GM12873 (cell line): ENCODE results near the gene TRPM5.

Source experiments
- TF ChIP-seq, protein P1 (sequence below): IDR thresholded peaks from 2 replicates; pipeline ENCODE4 v1.5.1; 2012; ENCODE audit warnings: low read depth, mild to moderate bottlenecking, moderate library complexity, low read length, control low read depth; ENCODE audit not compliant: insufficient read depth; ENCODE audit errors: missing control alignments

The TRPM5 gene

DNA sequence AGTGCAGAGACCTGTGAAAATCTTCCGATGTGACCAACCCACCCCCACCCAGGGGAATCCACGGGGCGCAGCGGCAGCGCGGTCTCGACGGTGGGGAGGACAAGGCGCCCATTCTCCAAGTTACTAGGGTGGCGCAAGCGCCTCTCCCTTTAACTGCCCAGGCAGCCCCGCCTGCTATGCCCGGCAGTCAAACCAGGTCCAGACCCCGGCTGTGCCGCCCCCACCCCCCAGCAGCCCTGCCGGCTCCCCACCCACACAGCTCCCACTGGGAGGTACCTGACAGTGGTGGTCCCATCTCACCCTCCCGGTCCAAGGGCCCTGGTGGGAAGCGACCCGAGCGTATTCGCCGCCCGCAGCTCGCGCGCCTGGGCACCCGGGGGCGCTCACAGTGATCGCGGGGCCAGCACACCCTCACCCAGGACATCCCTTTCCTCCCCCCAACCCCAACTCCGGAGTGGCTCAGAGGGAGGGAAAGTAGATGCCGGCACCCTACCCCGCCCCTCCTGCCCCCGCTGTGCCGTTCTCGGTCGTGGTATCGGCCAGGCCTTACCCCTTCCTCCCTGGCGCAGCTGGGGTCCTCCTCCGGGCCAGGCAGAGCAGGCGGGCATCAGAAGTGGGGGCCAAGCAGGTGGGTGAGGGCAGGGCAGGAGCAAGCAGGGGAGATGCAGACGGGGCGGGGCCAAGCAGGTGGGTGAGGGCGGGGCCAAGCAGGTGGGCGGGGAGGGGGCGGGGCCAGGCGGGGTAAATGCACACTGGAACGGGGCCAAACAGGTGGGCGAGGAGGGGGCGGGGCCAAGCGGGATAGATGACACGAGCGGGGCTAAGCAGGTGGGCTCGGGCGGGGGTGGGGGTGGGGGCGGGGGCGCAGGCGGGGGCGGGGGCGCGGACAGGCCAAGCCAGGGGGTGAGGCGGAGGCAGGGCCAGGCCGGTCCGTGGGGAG lies at the start of gene TRPM5:
TSS of gene TRPM5 (minus strand) at position 634 of the 940 bp plus-strand sequence. CDS start 21,478 bp downstream, outside the sequence.
- TF ChIP-seq, protein P1, sequence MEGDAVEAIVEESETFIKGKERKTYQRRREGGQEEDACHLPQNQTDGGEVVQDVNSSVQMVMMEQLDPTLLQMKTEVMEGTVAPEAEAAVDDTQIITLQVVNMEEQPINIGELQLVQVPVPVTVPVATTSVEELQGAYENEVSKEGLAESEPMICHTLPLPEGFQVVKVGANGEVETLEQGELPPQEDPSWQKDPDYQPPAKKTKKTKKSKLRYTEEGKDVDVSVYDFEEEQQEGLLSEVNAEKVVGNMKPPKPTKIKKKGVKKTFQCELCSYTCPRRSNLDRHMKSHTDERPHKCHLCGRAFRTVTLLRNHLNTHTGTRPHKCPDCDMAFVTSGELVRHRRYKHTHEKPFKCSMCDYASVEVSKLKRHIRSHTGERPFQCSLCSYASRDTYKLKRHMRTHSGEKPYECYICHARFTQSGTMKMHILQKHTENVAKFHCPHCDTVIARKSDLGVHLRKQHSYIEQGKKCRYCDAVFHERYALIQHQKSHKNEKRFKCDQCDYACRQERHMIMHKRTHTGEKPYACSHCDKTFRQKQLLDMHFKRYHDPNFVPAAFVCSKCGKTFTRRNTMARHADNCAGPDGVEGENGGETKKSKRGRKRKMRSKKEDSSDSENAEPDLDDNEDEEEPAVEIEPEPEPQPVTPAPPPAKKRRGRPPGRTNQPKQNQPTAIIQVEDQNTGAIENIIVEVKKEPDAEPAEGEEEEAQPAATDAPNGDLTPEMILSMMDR, result no peak

GRCh38 chr11:2489083-2489482 lies 44.8 kb upstream of the TRPM5 start:
- TF ChIP-seq, protein P1, result no peak

DNA sequence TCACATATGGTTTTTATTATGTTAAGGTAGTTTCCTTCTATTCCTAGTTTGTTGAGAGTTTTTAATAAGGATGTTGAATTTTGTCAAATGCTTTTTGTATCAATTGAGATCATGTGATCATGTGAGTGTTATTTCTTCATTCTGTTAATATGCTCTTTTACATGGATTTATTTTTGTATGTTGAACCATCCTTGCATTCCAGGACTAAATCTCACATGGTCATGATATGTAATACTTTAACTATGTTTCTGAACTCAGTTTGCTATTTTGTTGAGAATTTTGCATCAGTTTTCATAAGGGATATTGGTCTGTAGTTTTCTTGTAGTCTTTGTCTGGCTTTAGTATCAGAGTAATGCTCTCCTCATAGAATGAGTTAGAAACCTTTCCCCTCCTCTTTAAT lies 43.7 kb upstream of the TRPM5 start:
- TF ChIP-seq, protein P1, result no peak

- TF ChIP-seq, protein P1, result no peak
Observed at GRCh38 chr11:2484576-2485125, 40.3 kb upstream of the TRPM5 start.

DNA sequence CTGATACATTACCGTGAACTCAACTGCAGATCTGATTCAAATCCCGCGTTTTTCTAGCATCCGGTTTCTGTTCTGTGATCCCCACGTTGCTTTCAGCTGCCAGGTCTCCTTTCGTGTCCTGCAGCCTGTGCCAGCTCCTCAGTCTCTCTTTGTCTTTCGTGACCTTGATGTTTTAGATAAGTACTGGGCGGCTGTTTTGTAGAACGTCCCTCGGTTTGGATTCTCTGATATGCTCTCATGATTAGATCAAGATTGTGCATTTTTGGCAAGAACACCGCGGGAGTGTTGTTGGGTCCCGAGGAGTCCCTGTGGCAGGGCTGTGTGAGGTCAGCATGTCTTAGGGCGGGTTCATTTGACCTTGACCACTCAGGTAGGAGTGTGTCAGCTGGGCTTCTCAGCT lies 39.1 kb upstream of the TRPM5 start:
- TF ChIP-seq, protein P1, result no peak

- TF ChIP-seq, protein P1, result no peak
Observed at GRCh38 chr11:2482745-2483144, 38.4 kb upstream of the TRPM5 start.

DNA sequence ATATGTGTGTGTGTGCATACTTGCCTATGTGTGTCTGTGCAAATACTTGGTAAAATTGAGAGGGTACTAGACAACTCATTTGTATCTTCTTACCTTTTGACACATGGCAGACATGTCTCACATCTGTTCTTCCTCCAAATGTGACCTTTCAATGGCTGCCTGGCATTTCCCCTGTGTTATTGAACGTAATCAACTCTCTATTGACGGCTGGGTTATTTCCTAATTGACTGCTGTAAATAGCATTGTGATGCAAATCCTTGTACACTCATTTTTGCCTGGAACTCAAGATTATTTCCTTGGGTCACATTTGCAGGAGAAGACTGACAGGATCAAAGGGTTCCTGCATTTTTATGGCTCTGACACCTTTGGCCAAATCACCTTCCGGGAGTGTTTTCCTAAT lies 37.9 kb upstream of the TRPM5 start:
- TF ChIP-seq, protein P1, result no peak
